Measurements from ENCODE around the gene DOLPP1.

DNA sequence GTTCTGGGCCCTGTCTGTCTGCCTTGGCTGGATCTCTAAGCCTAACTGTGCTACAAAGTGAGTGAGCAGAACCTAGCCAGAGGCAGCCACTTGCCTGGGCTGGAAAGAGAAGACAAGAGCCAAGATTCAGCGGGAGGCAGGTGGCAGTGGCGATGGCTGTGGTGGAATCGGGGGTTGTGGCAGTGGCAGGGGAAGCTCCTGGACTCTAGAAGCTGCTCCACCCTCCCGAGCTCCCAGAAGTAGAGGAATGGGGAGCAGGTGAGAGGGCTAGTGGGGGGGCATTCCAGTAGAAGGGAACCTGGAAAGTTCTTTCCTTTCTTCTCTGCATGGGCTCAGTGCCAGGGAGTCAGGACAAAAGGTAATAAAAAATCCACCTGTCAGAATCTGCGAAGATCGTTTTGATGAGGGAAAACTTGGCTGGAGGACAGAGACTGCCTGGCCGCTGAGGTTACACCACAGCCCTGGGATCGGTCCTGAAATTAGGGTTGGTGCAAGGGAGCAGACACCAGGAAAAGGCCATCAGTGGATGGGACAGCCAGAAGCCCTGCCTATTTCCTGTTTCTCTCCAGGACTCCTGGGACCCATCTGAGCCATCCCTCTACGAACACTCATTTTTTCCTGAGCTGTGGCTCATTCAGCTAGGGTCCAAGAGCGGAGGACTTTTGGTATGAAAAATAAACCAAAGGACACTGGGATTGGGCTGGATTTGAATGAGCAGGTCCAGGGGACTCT is 28.1 kb downstream of the DOLPP1 start:
- TF ChIP-seq CTCF (IDR thresholded peaks at IDR 0.05), result no peak
- TF ChIP-seq POLR2A (IDR thresholded peaks at IDR 0.05), result no peak

Data from esophagus squamous epithelium (tissue), 4 donors.